ENCODE results near the gene GPBAR1. TPM values are rescaled to one million over a fixed set of nuclear protein-coding genes. Genes with fewer than 3 reads are reported as not detected.

Gene GPBAR1
- polyA plus RNA-seq, 1 donor: 1.2 TPM

DNA sequence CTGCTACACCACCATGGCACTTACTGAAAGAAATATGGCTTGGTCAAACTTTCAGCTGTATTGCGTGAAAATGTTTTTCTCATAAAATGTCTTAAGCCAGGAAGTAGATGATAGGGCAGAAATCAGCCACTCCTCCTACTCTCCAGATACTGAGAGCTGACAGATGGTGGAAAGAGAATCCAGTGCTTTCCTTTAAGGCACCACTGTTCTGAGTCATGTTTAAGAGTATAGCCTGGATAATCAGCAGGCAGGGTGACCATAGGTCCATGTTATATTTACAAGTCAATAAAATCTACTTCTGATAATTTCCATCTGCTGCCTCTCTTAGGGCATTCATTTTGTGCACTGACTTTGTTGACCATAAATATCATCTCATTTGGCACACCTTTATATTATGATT lies 21.9 kb upstream of the GPBAR1 start:
- no peak for DNase-seq

DNA sequence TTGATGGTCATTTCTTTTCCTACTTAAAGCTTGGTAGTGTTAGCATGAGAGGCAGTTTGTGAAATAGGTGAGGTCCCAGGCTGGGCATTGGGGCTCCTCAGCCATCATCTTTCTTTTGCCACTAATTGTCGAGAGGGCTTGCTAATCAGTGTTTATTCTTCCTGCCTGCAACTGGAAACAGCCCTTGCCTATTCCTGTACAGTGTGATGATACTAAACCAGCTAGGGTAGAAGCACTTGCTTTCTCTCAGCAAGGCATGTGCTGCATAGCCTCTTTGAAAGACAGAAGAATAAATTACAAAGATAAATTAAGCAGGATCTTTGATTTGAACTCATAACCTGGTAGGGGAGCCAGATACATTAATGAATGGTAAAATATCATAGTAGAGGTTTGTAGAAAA lies 16.6 kb upstream of the GPBAR1 start:
- DNase-seq: no peak

DNA sequence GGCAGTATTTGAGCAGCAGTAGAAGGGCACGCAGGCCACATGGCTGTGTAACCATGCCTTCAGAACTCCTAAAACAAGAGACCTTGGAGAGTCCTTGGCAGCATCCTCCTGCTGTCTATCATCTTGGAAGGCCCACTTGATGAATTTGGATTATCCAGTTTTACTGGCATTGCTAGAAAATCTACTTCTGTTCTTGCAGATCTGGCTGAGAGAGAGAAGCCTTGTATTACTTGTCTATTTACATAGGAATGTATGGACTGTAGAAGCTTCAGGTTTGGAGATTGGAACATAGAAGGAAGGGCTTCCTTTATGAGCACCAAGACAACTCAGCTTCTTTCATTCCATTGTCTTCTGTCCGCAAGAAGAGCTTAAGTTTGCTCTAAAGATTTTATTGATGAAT lies 16.1 kb upstream of the GPBAR1 start:
- no peak for DNase-seq

DNA sequence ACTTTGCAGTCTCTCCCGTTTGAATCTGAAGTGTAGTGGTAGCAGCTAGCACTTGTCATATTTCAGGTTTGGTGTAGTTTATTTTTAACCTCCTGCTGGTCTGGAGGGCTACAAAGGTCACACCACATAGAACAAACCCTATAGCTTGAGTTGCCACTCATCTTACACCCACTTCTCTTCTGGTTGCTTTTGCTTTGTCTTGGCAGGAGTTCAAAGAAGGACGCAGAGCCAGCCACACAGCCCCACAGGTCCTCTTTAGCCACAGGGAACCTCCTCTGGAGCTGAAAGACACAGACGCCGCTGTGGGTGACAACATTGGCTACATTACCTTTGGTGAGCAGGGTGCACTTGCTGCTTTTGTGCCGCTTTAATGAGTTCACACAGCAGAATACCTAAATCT lies 15.6 kb upstream of the GPBAR1 start:
- DNase-seq: no peak

GRCh38 chr2:218249691-218250090 lies 11.1 kb upstream of the GPBAR1 start:
- no peak for DNase-seq

- no peak for DNase-seq
These were observed 8.1 kb upstream of the GPBAR1 start for GRCh38 chr2:218252509-218253231.

DNA sequence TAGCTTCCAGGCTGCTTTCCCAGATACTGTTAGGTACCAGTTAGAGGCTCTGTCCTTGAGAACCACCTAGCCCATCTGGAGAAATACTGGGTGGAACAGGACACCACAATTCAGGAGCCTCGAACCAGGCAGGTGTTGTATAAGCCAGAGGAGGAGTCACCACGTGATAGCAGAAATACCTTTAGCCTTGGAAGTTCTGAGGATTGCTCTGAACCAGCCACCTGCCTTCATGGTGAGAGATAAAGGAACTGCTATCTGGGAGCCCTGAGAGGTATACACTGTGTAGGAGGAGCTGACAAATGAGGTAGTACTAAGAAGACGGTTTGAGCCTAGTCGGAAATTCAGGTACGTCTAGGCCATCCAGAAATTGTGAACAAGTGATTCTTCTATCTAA lies 7.6 kb upstream of the GPBAR1 start:
- DNase-seq: no peak

DNA sequence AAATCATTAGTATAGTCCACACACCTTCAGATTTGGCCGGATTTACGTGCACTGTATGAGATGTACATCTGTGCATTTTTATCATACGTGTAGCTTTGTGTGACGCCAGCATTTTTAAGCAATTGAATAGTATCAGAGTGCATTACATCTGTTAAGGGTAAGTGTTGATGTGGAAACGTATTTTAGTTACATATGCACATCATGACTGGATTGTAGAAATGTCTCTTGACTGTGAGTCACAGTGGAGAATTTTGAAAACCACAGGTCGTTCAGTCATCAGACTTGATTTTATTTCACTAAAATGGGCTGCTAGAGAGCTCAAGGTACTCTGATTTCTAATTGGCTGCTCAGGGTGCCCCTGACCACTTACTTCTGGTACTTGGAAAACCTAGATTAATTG lies 5.4 kb upstream of the GPBAR1 start:
- DNase-seq: no peak

- no peak for DNase-seq
These were observed 4.0 kb upstream of the GPBAR1 start for GRCh38 chr2:218256612-218257350.

GRCh38 chr2:218257390-218257981 lies 3.3 kb upstream of the GPBAR1 start:
- DNase-seq: no peak

DNA sequence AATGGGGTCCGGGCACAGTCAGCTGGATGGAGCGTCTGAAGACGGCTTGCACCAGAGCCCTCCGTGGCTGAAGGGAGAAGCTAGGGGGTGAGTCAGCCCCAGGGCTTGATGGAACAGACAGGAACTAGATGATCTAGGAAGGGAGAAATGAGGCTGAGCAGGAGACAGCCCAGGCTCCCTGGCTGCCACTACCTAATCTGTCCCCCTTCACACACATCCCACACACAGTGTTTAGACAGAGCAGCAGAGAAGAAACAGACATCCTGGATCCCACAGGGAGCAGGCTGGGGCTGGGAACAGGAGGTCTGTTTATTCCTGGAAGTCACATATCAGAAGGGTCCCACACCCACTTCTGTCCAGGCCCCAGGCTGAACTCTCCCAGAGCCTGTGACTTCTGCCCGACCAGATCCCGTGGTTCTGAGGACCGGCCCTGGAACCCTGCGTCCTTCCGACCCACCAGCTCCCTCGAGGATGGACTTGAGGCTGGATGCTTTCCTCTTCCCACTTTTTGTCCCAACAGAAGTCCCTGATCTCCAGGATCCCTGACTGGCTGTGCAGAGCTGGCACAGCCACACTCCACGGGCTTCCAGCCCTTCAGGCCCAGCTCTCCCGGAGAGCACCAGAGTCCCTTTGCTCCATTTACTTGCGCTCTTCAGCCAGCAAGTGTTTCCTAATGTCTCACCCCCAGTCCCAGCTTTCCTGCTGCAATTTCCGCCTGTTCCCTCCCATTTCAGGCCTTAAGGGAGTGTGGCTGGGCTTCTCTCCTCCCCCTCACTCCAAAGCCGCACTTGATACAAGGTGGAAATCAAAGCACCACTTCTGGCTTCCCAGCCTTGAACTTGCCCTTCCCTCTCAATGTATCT lies 1.5 kb upstream of the GPBAR1 start:
- no peak for DNase-seq

- DNase-seq: no peak
These were observed 649 bp upstream of the GPBAR1 start for GRCh38 chr2:218260166-218260565.

- no peak for DNase-seq
These were observed 815 bp downstream of the GPBAR1 start for GRCh38 chr2:218261423-218262236.

DNA sequence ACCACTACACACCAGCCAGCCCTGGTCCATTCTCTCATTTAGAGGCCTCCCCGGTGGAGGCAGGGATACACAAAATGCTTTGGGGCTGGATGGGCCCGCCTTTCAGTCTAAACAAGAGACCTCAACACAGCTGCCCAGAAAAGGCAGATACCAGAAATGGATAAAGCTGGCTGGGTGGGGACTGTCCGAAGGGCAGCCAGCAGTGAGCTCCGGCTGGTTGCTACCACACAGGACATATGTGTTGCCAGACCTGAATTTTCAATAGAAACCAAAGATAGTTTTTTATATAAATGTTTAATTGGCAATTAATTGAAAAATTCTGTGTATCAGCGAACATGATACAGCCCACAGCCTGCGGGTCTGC lies 1.4 kb downstream of the GPBAR1 start:
- DNase-seq: no peak

- no peak for DNase-seq
These were observed 2.1 kb downstream of the GPBAR1 start for GRCh38 chr2:218262631-218263586.

- DNase-seq: no peak
These were observed 3.2 kb downstream of the GPBAR1 start for GRCh38 chr2:218263817-218264641.

DNA sequence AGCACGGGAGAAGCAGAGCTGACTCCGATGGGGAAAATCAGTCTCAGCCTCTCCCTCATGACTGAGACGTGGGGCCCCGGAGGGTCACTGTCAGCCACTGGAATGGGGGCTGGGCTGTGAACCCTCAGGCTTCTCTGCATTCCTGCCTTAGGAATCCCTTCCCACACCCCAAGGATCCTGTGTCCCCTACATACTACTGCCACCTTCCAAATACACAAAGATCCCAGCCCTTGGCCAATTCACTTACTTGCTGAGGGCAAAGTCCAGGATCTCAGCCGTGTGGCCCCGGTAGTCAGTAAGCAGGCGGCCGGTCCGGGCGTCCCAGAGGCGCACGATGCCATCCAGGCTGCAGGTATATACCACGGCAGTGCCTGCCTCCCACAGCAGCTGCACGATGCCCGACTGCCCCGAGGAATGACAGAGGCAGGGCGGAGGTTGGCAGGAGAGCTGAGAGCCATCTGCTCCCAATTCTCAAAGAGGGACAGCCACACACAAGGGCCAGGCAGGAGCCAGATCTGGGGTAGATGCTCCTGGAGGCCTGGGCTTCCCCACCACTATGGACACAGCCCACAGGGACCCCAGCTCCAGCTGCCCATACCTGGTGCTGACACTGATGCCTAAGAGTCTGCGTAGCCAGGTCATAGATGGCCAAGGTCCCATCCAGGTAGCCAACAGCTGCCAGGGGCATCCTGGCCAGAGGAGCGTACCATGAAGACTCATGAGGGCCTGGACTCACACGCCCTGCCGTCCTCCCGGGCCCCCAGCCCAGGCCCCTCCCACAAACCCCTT lies 4.2 kb downstream of the GPBAR1 start:
- no peak for DNase-seq

GRCh38 chr2:218265626-218266025 lies 4.8 kb downstream of the GPBAR1 start:
- no peak for DNase-seq

Data from left kidney (tissue), 2 donors.